ENCODE measurements around the gene FOXR2. TPM values are rescaled to one million over a fixed set of nuclear protein-coding genes. Genes with fewer than 3 reads are reported as not detected.

Gene FOXR2
- polyA plus RNA-seq, 3 donors: not detected

DNA sequence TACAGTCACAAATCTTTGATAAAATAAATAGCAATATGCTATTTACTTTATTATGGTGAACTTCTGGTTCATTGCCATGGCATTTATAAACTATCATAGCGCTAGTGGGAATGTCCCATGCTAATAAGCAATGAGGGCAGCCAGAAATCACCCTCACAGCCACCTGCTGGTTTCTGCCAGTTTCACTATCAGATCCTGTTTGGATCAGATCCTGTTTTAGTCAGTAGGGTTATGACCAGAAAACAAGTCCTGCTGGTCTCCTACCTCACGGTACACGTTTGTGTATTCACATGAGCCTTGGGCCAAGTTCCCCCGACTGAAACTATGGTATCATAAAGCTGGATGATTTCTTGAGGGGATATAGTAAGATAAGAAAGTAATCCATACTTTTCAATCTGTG is 17.7 kb downstream of the FOXR2 start:
- H3K27me3 ChIP-seq (ENCODE audit: control insufficient read depth in 2 of 2, insufficient read depth in 2 of 2, low read length in 2 of 2): no peaks in the 10 kb centered on the region
- H2AFZ ChIP-seq (ENCODE audit: insufficient read depth, low read depth, low read length, poor library complexity, severe bottlenecking): no peak overlapping the region
- H3K9me3 ChIP-seq (replicated peaks in 1 of 2; ENCODE audit: control insufficient read depth in 1 of 2, insufficient read depth in 1 of 2, low read length in 2 of 2): peaks cover 0 to 25% of the 10 kb centered on the region in 2 donors
- intact Hi-C loops (cut with micrococcal nuclease): no loop called here
- no peaks in the 10 kb centered on the region for H3K79me2 ChIP-seq (ENCODE audit: insufficient read depth, low read length)
- no peak for DNase-seq
- H3K36me3 ChIP-seq (replicated peaks in 1 of 2; ENCODE audit: control insufficient read depth in 1 of 2, insufficient read depth in 2 of 2, low read length in 2 of 2): no peaks in the 10 kb centered on the region
- no peaks in the 10 kb centered on the region for H4K20me1 ChIP-seq (ENCODE audit: insufficient read depth, low read length)
- peaks cover 3 to 14% (median 5%) of the 10 kb centered on the region in 7 donors for H3K9me3 Mint-ChIP-seq
- no peak overlapping the region for H3K4me3 Mint-ChIP-seq
- H3K27ac Mint-ChIP-seq: no peak overlapping the region
- no peaks in the 10 kb centered on the region for H3K4me1 Mint-ChIP-seq
- no CpG with 5 or more reads among the region's 4 CpGs for WGBS (ENCODE audit: insufficient coverage)
- no peaks in the 10 kb centered on the region for H3K27me3 Mint-ChIP-seq (ENCODE audit: low read depth in 3 of 3)
- H3K4me1 ChIP-seq (ENCODE audit: control insufficient read depth in 1 of 2, insufficient read depth in 2 of 2, low read length in 2 of 2): no peaks in the 10 kb centered on the region
- H3K4me2 ChIP-seq (replicated peaks; ENCODE audit: extremely low read depth, low read length, poor library complexity, severe bottlenecking): no peak overlapping the region
- no peak overlapping the region for H3K4me3 ChIP-seq (replicated peaks in 1 of 3; ENCODE audit: low read depth in 2 of 3, low read length in 3 of 3)
- no peak overlapping the region for H3K27ac ChIP-seq (ENCODE audit: low read depth in 1 of 2, low read length in 2 of 2)
- TF ChIP-seq, protein P1, sequence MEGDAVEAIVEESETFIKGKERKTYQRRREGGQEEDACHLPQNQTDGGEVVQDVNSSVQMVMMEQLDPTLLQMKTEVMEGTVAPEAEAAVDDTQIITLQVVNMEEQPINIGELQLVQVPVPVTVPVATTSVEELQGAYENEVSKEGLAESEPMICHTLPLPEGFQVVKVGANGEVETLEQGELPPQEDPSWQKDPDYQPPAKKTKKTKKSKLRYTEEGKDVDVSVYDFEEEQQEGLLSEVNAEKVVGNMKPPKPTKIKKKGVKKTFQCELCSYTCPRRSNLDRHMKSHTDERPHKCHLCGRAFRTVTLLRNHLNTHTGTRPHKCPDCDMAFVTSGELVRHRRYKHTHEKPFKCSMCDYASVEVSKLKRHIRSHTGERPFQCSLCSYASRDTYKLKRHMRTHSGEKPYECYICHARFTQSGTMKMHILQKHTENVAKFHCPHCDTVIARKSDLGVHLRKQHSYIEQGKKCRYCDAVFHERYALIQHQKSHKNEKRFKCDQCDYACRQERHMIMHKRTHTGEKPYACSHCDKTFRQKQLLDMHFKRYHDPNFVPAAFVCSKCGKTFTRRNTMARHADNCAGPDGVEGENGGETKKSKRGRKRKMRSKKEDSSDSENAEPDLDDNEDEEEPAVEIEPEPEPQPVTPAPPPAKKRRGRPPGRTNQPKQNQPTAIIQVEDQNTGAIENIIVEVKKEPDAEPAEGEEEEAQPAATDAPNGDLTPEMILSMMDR (IDR thresholded peaks at IDR 0.05): no peak
- no peaks in the 10 kb centered on the region for H3K36me3 Mint-ChIP-seq
- no peak overlapping the region for H3K9ac ChIP-seq (ENCODE audit: insufficient read depth, low read length, poor library complexity, severe bottlenecking)

DNA sequence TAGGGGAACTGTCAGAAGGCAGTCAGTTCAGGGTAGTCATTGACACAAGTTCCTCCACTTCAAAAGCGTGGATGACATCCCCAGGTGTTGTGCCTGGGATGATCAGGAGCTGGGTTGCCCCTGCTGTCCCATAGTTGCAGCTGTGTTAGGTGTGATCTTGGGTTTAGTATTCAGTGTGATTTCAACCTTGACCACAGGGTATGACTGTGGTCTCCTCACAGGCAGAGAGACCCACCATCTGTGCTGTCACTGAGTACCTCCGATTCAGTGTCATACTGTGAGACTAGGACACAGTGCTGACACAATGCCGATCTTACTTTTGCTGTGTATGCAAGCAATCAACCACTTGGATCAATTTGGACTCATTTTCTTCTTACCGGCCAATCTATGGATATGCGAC is 25.2 kb downstream of the FOXR2 start:
- intact Hi-C loops (cut with micrococcal nuclease): no loop called here
- Mint-ChIP-seq H3K27me3 (ENCODE audit: low read depth in 3 of 3) (no peaks in the 10 kb centered on the region), H3K9me3 (peaks cover 0 to 6% (median 3%) of the 10 kb centered on the region in 7 donors), H3K27ac (peak overlapping the region in 1 of 7 donors; percentile 19), H3K36me3 (no peaks in the 10 kb centered on the region), H3K4me3 (no peak overlapping the region), H3K4me1 (peaks cover 6% of the 10 kb centered on the region)
- Histone ChIP-seq H3K4me2 (replicated peaks; ENCODE audit: extremely low read depth, low read length, poor library complexity, severe bottlenecking) (no peak overlapping the region), H3K27me3 (ENCODE audit: control insufficient read depth in 2 of 2, insufficient read depth in 2 of 2, low read length in 2 of 2) (no peaks in the 10 kb centered on the region), H3K9ac (ENCODE audit: insufficient read depth, low read length, poor library complexity, severe bottlenecking) (no peak overlapping the region), H3K4me3 (replicated peaks in 1 of 3; ENCODE audit: low read depth in 2 of 3, low read length in 3 of 3) (no peak overlapping the region), H3K79me2 (ENCODE audit: insufficient read depth, low read length) (no peaks in the 10 kb centered on the region), H3K27ac (ENCODE audit: low read depth in 1 of 2, low read length in 2 of 2) (no peak overlapping the region), H3K4me1 (ENCODE audit: control insufficient read depth in 1 of 2, insufficient read depth in 2 of 2, low read length in 2 of 2) (no peaks in the 10 kb centered on the region), H3K9me3 (replicated peaks in 1 of 2; ENCODE audit: control insufficient read depth in 1 of 2, insufficient read depth in 1 of 2, low read length in 2 of 2) (peaks cover 0 to 4% of the 10 kb centered on the region in 2 donors), H4K20me1 (ENCODE audit: insufficient read depth, low read length) (no peaks in the 10 kb centered on the region), H2AFZ (ENCODE audit: insufficient read depth, low read depth, low read length, poor library complexity, severe bottlenecking) (no peak overlapping the region), H3K36me3 (replicated peaks in 1 of 2; ENCODE audit: control insufficient read depth in 1 of 2, insufficient read depth in 2 of 2, low read length in 2 of 2) (no peaks in the 10 kb centered on the region)
- DNase-seq: no peak
- WGBS (ENCODE audit: insufficient coverage): 100% methylated on average over 4 of the region's 5 CpGs
- TF ChIP-seq, protein P1 (IDR thresholded peaks at IDR 0.05): no peak
